ENCODE measurements around the gene NRP1.

NRP1 gene

DNA sequence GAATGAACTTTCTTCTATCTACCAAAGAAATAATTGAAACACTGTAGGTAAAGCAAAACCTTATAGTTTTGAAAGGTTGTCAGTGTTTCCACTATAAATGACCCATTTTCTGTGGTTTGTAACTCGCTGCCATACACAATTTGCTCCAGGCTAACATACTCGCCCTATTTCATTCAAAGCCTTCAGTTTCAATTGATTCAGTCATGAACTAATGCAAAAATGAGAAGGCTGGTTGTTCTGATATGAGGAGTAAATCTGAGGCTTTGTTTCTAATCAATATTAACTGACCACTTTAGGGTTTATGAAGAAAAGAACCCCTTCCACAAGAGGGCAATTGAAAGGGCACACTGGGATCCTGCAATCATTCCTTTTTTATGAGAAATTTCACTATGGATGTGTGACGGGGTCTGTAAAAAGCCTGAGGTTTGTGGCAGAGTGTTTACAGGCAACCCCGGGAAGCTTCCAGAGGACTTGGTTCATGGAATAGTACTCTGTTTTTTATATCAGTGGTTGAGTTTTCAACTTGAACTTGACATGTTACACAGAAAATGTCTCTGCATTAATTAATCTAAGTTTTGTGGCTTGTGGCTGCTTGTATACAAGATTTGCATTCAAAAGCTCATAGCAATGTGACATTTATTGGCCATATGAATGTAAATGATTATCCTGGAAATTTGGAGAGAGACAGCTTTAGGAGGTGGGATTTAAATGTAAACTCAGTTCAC lies 133.2 kb downstream of the NRP1 start:
- FAIRE-seq = no peak

DNA sequence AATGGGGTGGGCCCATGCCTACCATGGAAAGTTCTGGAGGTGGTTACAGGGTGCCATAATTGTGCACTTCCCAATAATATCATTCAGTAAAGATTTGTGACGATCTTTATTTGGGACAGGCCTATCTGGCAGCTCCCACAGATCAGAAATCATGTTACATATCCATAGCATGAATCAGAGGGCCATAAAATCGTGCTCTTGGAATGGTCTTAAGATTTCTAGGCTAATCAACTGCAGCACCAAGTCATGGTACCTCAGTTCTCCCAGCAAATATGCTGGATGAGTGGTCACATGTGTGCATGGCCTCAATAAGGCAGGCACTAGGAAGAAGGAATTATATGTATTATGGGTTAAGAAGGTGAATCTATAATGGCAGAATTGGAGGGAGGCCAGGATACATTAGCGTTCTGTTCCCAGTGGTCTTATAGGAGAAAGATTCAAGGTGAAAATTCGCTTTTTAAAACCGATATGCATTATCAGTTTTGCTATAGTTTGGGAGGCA lies 134.7 kb downstream of the NRP1 start:
- FAIRE-seq = no peak

DNA sequence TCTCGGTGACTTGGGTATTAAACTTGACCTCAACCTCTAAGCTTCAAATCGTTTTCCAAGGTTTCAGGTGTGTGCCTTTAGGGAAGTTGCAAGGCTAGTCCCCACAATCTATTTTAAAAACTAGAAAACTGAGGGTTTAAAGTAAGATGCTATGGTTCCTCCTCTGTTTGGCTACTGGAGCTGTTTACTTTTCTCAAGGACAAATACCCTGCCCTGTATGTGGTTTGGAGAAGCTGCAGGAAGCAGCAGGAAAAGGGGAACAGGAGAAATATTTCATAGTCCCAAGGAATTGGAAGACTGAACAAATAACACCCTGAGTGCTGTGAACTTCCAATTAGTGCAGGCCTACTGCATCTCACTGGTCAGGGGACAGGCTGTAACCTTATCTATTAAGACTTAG lies 135.9 kb downstream of the NRP1 start:
- FAIRE-seq = no peak

- FAIRE-seq = no peak
Measured at GRCh38 chr10:33196710-33197491, 137.6 kb downstream of the NRP1 start.

GRCh38 chr10:33196377-33196706 lies 138.1 kb downstream of the NRP1 start:
- no peak for FAIRE-seq

GRCh38 chr10:33195608-33196376 lies 138.7 kb downstream of the NRP1 start:
- FAIRE-seq = no peak

DNA sequence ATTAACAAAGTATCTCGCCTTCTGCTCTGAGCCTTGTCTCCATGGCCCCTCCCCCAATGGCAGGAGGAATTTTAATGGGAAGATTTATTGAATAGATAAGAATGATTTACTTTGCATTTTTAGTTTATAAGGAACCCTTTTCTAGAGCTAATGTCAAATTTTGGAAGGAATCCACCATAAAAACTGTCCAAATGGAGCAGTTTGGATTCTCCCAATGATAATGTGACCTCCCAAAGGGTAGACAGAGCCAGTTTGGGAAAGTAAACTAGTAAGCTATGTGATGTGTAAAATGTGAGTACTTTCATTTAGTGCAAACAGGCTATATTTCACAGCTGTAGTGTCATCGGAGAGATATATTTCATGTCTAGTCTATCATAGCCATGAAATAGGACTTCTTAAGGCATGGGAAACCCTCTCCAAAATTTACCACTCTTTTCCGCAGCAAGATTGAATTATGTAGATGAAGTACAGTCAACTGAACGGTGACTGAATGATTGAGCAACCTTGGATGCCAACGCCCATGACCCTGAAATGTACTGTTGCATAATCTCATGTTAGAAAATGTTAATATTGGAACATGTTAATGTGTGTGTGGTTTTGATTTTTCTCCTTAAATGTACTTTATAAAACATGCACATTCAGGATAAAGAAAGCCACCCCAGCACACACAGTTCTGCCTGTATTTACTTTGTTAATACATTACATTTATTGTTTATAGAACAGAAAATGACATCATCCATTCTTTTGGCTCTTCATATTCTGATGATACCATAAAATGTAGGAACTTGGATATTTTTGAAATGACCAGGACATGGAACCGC lies 140.6 kb downstream of the NRP1 start:
- no peak for FAIRE-seq

GRCh38 chr10:33193057-33193700 lies 141.3 kb downstream of the NRP1 start:
- no peak for FAIRE-seq

- no peak for FAIRE-seq
Measured at GRCh38 chr10:33192190-33192589, 142.3 kb downstream of the NRP1 start.

GRCh38 chr10:33190406-33190805 lies 144.1 kb downstream of the NRP1 start:
- FAIRE-seq = no peak

DNA sequence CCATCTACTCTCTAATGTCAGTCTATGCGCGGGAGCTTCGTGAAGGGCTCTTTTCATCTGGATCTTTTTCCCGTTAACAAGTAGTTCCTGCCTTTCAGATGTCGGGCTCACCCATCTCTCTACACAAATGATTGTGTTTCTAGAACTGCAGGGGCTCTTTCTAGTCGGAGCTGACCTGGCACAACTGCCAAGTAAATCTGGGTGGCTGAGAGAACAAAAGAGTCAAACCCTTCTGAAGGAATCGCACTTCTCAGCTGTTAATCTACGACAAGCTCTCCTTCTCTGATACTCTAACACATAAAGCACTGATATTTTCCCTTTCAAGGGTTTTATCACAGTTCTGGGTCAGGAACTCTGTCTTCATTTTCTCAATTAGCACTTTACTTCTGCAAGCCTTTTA lies 144.7 kb downstream of the NRP1 start:
- FAIRE-seq = no peak

DNA sequence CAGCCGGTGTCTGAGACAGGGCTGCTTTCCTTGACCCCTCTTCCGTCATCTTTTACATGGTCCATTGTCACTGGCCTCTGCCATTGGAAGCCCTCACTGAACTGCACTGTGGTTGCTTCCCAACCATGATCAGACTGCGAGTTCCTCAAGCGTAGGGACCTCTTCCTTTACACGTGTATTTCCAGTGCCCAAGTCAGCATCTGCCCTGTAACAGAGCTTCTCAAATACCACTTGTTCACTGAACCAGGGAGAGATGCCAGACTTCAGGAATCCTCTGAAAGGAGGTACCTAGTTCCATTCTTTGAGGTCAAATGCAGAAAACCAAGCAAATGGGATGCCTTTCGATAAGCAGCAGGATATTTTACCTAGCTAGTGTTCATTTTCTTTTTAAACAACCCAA lies 145.1 kb downstream of the NRP1 start:
- FAIRE-seq = no peak

- no peak for FAIRE-seq
Measured at GRCh38 chr10:33187427-33187999, 147.0 kb downstream of the NRP1 start.

- FAIRE-seq = no peak
Measured at GRCh38 chr10:33186150-33186549, 148.3 kb downstream of the NRP1 start.

- FAIRE-seq = no peak
Measured at GRCh38 chr10:33183655-33184054, 150.8 kb downstream of the NRP1 start.

DNA sequence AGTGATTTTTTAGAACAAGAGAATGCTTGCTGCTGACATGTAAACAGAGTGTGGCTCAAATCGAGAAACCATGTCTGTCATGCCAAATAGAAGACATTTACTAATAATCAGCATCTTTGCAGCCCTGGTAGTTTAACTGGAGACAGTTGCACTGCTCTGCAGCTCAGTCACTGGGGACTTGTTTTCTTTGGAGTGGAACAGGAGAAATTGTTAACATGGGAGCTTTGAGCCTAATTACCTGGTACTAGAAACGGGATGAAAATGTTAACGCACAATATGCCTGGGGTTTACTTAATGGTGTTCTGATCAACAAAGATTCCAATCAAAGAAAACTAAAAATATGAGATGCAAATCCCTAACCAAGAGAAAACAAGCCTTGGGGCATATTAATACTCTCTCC lies 153.5 kb downstream of the NRP1 start:
- FAIRE-seq = no peak

DNA sequence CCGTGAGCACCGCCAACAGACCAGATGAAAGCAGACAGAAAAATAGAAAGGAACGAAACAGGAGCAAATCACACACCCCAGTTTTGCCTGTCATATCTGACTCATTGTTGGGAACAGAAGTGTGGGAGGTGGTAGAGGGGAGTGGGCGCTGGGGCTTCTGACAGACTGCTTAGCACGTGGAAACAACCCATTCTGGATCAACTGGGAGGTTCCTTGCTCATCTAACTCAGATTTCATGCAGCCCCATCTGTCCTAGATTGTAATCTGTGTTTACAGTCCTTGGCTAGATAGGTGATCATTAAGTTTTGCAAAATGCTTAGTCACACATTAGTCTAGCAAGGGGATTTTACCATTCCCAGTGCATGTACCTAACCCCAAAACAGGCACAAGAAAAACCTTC lies 154.1 kb downstream of the NRP1 start:
- FAIRE-seq = no peak

GRCh38 chr10:33179067-33179466 lies 155.4 kb downstream of the NRP1 start:
- FAIRE-seq = no peak

DNA sequence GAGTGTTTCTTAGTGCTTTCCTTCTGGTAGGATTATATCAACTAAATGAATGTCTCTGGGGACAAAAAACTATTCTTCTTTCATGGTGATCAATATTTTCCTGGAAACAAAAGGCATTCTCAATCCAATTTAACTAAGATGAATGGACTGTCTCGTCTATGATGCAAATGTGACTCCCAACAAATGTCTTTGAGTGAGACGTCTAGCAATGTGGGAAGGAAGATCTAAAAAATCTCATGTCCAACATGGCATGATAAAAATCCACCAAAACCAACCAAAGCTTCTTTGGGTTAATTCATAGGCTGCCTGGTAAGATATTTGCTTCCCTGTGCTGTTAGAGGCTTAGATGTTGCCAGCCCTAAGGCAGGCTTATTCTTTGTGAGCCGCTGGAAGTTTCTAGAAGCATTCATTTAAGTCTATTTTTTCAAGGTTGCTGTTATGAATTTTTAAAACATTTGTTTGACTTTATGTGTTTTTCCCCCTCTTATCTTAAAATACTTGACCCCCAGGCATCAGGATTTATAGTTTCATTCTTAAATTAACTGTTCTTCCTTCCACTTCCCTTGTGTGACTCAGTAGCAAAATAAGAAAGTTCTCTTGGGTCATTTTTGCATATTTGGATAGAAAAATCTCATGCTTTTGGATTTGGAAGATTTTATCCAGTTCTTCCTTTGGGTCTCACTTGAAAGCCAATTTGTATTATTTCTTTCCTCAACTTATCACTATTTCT lies 156.3 kb downstream of the NRP1 start:
- FAIRE-seq = no peak

DNA sequence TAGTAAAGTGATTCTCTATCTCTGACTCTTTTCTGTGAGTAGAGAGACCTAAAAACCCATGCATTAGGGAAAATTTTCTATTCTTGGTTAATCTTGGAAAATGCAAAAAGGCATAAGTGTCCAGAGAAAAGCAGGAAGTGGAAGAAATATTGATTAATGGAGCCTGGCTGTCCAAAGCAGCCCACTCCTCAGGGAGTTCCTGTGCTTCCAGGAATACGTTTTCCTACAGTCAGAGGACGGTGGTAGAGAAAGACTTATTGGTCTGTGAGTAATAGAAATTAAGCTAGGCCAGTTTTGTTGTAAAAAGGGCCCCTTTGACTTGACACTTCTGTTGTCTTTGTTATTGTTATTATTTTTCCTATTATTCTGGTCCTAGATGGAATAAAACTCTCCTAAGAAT lies 157.8 kb downstream of the NRP1 start:
- FAIRE-seq = no peak
